Activated CD8-positive, alpha-beta memory T cell treated with anti-CD3 and anti-CD28 coated beads, Interleukin-2, amount 50 U/mL, for 24 hours (primary cell): ENCODE results near the gene CDX2.

Experiments
- DNase-seq: peaks from one replicate; pipeline ENCODE4 v3.0.0-alpha.2; 2020; ENCODE audit errors: extremely low read depth

Gene CDX2

DNA sequence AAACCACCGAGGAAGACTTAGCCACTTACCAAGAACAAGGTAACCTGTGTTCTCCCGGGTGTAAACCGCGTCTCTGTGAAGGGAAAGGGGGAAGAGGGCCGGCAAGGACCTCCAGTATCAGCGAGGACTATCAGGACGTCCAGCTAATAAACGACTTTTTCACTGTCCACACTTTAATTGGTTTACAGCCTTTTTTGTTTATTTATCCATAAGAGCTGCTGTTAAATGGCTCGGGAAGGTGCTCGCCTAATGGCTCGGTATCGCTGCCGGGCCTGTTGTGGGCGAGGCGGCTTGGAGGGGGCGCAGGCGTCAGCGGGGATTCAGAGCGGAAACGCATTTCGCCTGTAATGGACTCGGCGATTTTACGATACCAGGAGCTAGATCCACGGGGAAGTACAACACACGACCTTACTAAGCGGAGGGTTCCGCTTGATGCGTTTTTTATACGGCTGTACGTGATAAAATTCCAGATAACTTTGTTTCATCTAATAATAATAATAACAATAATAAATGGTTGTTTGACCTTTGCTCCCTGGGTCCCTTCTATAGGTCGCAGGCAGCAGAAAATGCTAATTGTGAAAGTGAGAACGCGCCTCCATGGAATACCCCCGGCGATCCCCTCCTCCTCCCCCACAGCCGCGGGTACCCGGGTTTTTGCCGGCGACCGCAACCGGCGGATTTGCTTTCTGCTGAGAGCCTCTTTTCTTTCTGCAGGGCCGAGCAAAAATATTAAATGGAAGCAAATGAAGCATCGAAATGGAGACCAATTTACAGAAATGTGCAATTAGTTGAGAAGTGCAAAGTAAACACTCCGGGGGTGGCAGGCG, 51.8 kb downstream of the CDX2 start:
- no peak for DNase-seq

DNA sequence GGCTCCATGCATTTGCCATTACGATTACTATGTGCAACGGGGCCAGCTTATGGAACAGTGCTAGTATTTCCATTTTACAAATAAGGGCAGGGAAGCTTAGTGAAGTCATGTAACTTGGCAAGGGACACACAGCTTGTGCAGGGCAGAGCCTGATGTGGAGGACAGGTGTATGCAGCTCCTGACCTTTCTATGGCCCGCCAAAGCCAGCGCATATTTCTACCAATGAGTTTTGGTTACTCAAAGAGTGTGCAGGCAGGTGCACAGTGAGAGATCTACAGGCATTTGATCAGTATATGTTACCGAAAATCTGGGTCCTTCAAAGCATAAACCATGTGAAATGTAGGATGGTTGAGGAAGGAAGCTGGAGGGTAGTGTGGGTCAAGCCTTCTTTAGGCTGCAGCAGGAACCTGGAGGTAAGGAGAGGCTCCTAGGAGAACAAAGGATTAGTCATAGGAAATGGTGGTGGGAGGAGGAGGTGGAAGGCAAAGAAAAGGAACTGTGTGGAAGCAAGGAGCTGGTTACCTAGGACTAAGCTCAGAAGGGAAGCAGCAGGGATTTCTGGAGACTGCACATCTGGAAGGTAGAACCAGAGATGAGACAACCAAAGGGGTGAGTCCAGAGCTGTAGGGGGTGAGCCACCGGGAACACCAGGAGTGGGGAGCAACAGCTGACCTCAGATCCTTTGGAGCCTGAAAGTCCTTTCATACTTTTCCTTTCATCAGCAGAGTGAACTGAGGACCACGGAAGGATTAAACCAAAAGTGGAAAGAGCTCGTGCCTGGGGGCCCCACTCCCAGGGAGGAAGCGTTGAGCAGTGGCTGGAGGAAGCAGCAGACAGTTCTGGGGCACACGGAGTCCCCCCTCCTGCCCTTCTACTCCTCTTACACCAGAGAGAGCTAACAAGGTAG, 53.6 kb downstream of the CDX2 start:
- DNase-seq: no peak

DNA sequence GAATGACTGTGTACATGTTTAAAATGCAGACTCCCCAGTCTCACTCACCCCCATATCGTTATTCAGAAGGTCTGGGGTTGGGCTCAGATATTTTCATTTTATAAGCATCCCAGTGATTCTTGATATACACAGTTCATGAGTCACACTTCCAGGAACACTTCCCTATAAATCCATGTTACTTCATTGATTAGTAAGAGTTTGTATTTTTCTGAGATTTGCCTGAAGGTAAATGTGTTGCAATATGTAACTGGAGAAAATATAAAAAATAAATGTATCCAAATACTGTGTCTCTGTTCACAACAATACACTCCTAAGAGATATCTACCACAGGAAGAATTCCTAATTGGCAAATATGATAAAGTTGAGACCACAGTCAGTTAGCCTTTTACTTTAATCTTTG, 56.0 kb downstream of the CDX2 start:
- DNase-seq: no peak

DNA sequence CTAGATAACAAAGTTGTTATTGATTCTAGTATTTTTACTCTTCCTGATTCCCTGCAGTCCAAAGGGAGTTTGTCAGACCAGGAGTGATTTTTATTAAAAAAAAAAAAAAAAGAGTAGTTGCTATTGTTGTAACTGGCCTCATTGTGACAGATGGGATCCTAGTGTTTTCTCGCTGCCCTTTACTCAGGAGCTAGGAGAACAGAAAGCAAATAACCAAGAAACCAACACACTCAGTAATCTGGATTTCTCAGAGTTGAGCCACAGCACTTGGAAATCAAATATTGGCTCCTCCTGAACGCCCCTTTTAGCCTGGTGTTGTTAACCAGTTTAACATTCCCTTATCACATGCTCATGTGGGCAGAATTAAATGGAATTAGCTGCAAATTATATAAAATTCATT, 57.6 kb downstream of the CDX2 start:
- DNase-seq: no peak
